ENCODE results near the gene CCSER2.

DNA sequence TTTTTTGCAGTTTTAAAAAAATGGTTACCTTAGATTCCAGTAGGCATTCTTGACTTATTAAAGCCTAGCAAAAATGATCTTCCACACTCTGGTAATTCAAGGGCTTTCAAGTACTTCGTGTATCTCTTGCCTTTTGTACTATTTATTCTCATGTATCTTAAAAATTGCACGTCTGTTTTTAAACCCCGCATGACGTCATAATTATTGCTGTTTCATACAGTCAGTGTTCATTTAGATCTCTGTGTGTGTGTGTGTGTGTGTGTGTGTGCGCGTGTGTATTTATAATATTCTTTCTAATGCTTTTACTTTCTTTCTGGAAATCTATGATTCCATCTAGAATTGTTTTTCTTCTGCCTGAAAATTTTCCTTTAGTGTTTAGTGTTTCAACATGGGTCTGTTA lies 234.2 kb downstream of the CCSER2 start:
- no peak for TF ChIP-seq EZH2 (IDR thresholded peaks at IDR 0.05; ENCODE audit: borderline replicate concordance, insufficient read depth, low read depth, low read length, poor library complexity, severe bottlenecking)
- TF ChIP-seq, protein P1, sequence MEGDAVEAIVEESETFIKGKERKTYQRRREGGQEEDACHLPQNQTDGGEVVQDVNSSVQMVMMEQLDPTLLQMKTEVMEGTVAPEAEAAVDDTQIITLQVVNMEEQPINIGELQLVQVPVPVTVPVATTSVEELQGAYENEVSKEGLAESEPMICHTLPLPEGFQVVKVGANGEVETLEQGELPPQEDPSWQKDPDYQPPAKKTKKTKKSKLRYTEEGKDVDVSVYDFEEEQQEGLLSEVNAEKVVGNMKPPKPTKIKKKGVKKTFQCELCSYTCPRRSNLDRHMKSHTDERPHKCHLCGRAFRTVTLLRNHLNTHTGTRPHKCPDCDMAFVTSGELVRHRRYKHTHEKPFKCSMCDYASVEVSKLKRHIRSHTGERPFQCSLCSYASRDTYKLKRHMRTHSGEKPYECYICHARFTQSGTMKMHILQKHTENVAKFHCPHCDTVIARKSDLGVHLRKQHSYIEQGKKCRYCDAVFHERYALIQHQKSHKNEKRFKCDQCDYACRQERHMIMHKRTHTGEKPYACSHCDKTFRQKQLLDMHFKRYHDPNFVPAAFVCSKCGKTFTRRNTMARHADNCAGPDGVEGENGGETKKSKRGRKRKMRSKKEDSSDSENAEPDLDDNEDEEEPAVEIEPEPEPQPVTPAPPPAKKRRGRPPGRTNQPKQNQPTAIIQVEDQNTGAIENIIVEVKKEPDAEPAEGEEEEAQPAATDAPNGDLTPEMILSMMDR (IDR thresholded peaks at IDR 0.05): no peak
